HT1080 (cell line): ENCODE results near the gene ROR1. TPM values are rescaled to one million over a fixed set of nuclear protein-coding genes. Genes with fewer than 3 reads are reported as not detected.
"Not testable (repeated sequence)": the region's sequence is repeated elsewhere in the genome, so short reads cannot be mapped to it uniquely, and the experiment has no call there.

Experiments
- DNase-seq: peaks from one replicate; pipeline ENCODE4 v3.0.0-alpha.2; 2015; ENCODE audit warnings: low read depth
- total RNA-seq: library from RNA; depleted of rRNA; stranded (reverse); fragments of >200 nt; shearing (Covaris generic); gene quantifications from 2 replicates; pipeline ENCODE4 v1.2.3, GENCODE V29; 2014

ROR1 gene
- total RNA-seq, 1 experiment from 2014 or later: 2.9 TPM

GRCh38 chr1:63758791-63759190, 15.0 kb upstream of the ROR1 start:
- no peak for DNase-seq

- DNase-seq: no peak
Observed at GRCh38 chr1:63759778-63760177, 14.0 kb upstream of the ROR1 start.

- DNase-seq: no peak
Observed at GRCh38 chr1:63770381-63770780, 3.4 kb upstream of the ROR1 start.

GRCh38 chr1:63772201-63772600, 1.6 kb upstream of the ROR1 start:
- DNase-seq: no peak

GRCh38 chr1:63772876-63773275, 941 bp upstream of the ROR1 start:
- no peak for DNase-seq

- no peak for DNase-seq
Observed at GRCh38 chr1:63773496-63773814, 362 bp upstream of the ROR1 start.

GRCh38 chr1:63774617-63775417, 1.0 kb downstream of the ROR1 start:
- peak; percentile 32 for DNase-seq

GRCh38 chr1:63775418-63776127, 1.8 kb downstream of the ROR1 start:
- DNase-seq: no peak

- no peak for DNase-seq
Observed at GRCh38 chr1:63777286-63777685, 3.5 kb downstream of the ROR1 start.

GRCh38 chr1:63777965-63778880, 4.4 kb downstream of the ROR1 start:
- no peak for DNase-seq

- no peak for DNase-seq
Observed at GRCh38 chr1:63779338-63780211, 5.8 kb downstream of the ROR1 start.

GRCh38 chr1:63780565-63780964, 6.7 kb downstream of the ROR1 start:
- DNase-seq: no peak

GRCh38 chr1:63782982-63783381, 9.2 kb downstream of the ROR1 start:
- DNase-seq: no peak

GRCh38 chr1:63784083-63784482, 10.3 kb downstream of the ROR1 start:
- DNase-seq: no peak

- no peak for DNase-seq
Observed at GRCh38 chr1:63784489-63785390, 10.9 kb downstream of the ROR1 start.

- not testable (repeated sequence) for DNase-seq
Observed at GRCh38 chr1:63787270-63787669, 13.5 kb downstream of the ROR1 start.

- no peak for DNase-seq
Observed at GRCh38 chr1:63787875-63788274, 14.1 kb downstream of the ROR1 start.

- DNase-seq: no peak
Observed at GRCh38 chr1:63789856-63790605, 16.2 kb downstream of the ROR1 start.

- DNase-seq: peak; percentile 45
Observed at GRCh38 chr1:63790989-63791388, 17.2 kb downstream of the ROR1 start.
